Mesenchymal stem cell (in vitro differentiated cells and primary cell): ENCODE measurements around the gene MED29.
"Not testable (repeated sequence)": the region's sequence is repeated elsewhere in the genome, so short reads cannot be mapped to it uniquely, and the experiment has no call there.

Experiments
- DNase-seq: peaks from one replicate; pipeline ENCODE4 v3.0.0-alpha.2; 2013
- H2AFZ ChIP-seq: one replicate; pipeline ENCODE4 v1.6.1; 2013; ENCODE audit warnings: low read depth, mild to moderate bottlenecking, control low read depth, inconsistent platforms, low read length, moderate library complexity
- H2AK5ac ChIP-seq: 2 replicates; pipeline ENCODE4 v1.6.1; 2013; ENCODE audit warnings: low read length, moderate library complexity, mild to moderate bottlenecking, inconsistent platforms; ENCODE audit not compliant: severe bottlenecking
- H2BK120ac ChIP-seq: one replicate; pipeline ENCODE4 v1.6.1; 2013; ENCODE audit warnings: low read depth, mild to moderate bottlenecking, inconsistent platforms, low read length, moderate library complexity
- H2BK12ac ChIP-seq, 2 experiments: one replicate each; pipeline ENCODE4 v1.6.1; 2013; ENCODE audit warnings: inconsistent platforms in 2 of 2, low read length in 2 of 2, mild to moderate bottlenecking in 2 of 2, moderate library complexity in 2 of 2, control low read depth in 1 of 2
- H2BK15ac ChIP-seq: one replicate; pipeline ENCODE4 v1.6.1; 2013; ENCODE audit warnings: mild to moderate bottlenecking, low read depth, inconsistent platforms; ENCODE audit not compliant: poor library complexity, severe bottlenecking
- H2BK5ac ChIP-seq: 2 replicates; pipeline ENCODE4 v1.6.1; 2013; ENCODE audit warnings: low read depth, mild to moderate bottlenecking, low read length, control low read depth, inconsistent platforms; ENCODE audit not compliant: poor library complexity, severe bottlenecking
- H3K14ac ChIP-seq, 2 experiments: one replicate each; pipeline ENCODE4 v1.6.1; 2013; ENCODE audit warnings: inconsistent platforms in 2 of 2, low read length in 2 of 2, control low read depth in 1 of 2, mild to moderate bottlenecking in 1 of 2, moderate library complexity in 1 of 2
- H3K18ac ChIP-seq, 2 experiments: one replicate each; pipeline ENCODE4 v1.6.1; 2013; ENCODE audit warnings: inconsistent platforms in 2 of 2, low read length in 2 of 2, control low read depth in 1 of 2, low read depth in 1 of 2, mild to moderate bottlenecking in 1 of 2
- H3K23ac ChIP-seq, 2 experiments: one replicate each; pipeline ENCODE4 v1.6.1; 2013; ENCODE audit warnings: inconsistent platforms in 2 of 2, low read length in 2 of 2, mild to moderate bottlenecking in 2 of 2, moderate library complexity in 2 of 2, control low read depth in 1 of 2
- H3K27ac ChIP-seq: 2 replicates; pipeline ENCODE4 v1.5.1; 2013; ENCODE audit warnings: mild to moderate bottlenecking, moderate library complexity, low read length, control low read depth, inconsistent platforms; ENCODE audit not compliant: poor library complexity, severe bottlenecking
- H3K27me3 ChIP-seq, 2 experiments: 2 replicates each; pipeline versions ENCODE4 v1.6.1 to v1.7.0; 2013; ENCODE audit warnings: low read length in 2 of 2, mild to moderate bottlenecking in 2 of 2, moderate library complexity in 2 of 2, control low read depth in 1 of 2, inconsistent platforms in 1 of 2; ENCODE audit not compliant: control insufficient read depth in 1 of 2, insufficient read depth in 1 of 2
- H3K36me3 ChIP-seq, 2 experiments: 2 replicates each; pipeline versions ENCODE4 v1.6.1 to v1.7.0; 2013; ENCODE audit warnings: low read length in 2 of 2, control low read depth in 1 of 2, inconsistent platforms in 1 of 2, low read depth in 1 of 2, mild to moderate bottlenecking in 1 of 2; ENCODE audit not compliant: insufficient read depth in 2 of 2, control insufficient read depth in 1 of 2
- H3K4ac ChIP-seq, 2 experiments: one replicate each; pipeline ENCODE4 v1.6.1; 2013; ENCODE audit warnings: inconsistent platforms in 2 of 2, low read length in 2 of 2, mild to moderate bottlenecking in 2 of 2, moderate library complexity in 2 of 2, control low read depth in 1 of 2, low read depth in 1 of 2
- H3K4me1 ChIP-seq: 2 replicates; pipeline ENCODE4 v1.6.1; 2013; ENCODE audit warnings: low read depth, low read length, control low read depth; ENCODE audit not compliant: control insufficient read depth, insufficient read depth
- H3K4me2 ChIP-seq: 2 replicates; pipeline ENCODE4 v1.6.1; 2013; ENCODE audit warnings: low read length, mild to moderate bottlenecking, inconsistent platforms; ENCODE audit not compliant: poor library complexity, severe bottlenecking
- H3K4me3 ChIP-seq, 2 experiments: 2 replicates each; pipeline versions ENCODE4 v1.5.1 to v1.7.0; 2013; ENCODE audit warnings: low read length in 2 of 2, mild to moderate bottlenecking in 2 of 2, control low read depth in 1 of 2, low read depth in 1 of 2; ENCODE audit not compliant: insufficient read depth in 1 of 2
- H3K79me1 ChIP-seq: replicated peaks from 2 replicates; pipeline ENCODE4 v1.6.1; 2013; ENCODE audit warnings: mild to moderate bottlenecking, control low read depth, low read length, inconsistent platforms; ENCODE audit not compliant: poor library complexity, severe bottlenecking
- H3K9ac ChIP-seq: 2 replicates; pipeline ENCODE4 v1.7.0; 2013; ENCODE audit warnings: mild to moderate bottlenecking, low read length, moderate library complexity
- H3K9me3 ChIP-seq: 2 replicates; pipeline ENCODE4 v1.7.0; 2013; ENCODE audit warnings: mild to moderate bottlenecking, low read length; ENCODE audit not compliant: control insufficient read depth
- H4K8ac ChIP-seq: one replicate; pipeline ENCODE4 v1.6.1; 2013; ENCODE audit warnings: inconsistent platforms, mild to moderate bottlenecking, low read length, moderate library complexity
- H4K91ac ChIP-seq: one replicate; pipeline ENCODE4 v1.6.1; 2013; ENCODE audit warnings: mild to moderate bottlenecking, low read length, inconsistent platforms
- WGBS: methylation state at CpG from one replicate; pipeline ENCODE4 v1.1.7; 2013; ENCODE audit warnings: mixed read lengths; 5-methylcytosine and 5-hydroxymethylcytosine counted together

Gene MED29

GRCh38 chr19:39379366-39379765, 11.8 kb upstream of the MED29 start:
- not testable (repeated sequence) for H3K27me3 ChIP-seq, H3K27ac ChIP-seq, H2AFZ ChIP-seq, H4K91ac ChIP-seq, H2BK120ac ChIP-seq, H2BK12ac ChIP-seq, DNase-seq, H3K4me1 ChIP-seq, H3K4me3 ChIP-seq, H3K18ac ChIP-seq, H4K8ac ChIP-seq, H3K23ac ChIP-seq, H2BK5ac ChIP-seq, H3K4ac ChIP-seq, H3K4me2 ChIP-seq, H2AK5ac ChIP-seq, H3K9me3 ChIP-seq, H3K14ac ChIP-seq, H2BK15ac ChIP-seq
- Histone ChIP-seq H3K79me1 (peaks cover 21% of the 10 kb centered on the region), H3K36me3 (peaks cover 91 to 97% of the 10 kb centered on the region in 2 experiments), H3K9ac (peak overlapping the region; percentile 55)
- 100% methylated on average over 4 of the region's 4 CpGs for WGBS

DNA sequence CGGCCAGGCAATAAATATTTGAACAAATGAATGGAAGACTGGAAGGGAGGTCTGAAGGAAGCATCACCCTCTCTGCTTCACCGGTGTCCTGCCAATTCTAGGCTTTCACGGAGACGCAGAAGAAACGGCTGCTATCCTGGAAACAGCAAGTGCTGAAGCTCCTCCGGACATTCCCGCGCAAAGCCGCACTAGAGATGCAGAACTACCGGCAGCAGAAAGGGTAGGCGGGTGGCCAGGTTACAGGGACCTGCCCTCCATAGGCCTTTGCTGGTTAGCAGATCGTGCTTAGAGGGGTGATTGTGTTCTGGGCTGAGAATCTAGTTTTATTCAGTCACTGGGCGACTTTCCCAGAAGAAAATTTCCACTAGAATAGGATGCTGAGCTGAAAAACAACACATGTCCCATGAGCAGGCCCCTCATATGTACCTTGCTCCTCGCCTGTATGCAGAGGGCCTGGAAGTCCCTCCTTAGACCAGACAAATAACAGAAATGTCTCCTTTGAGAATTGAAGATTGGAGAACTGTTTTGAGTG, 11.2 kb upstream of the MED29 start:
- H3K9ac ChIP-seq = peak overlapping the region; percentile 65
- H3K27ac ChIP-seq = no peak overlapping the region
- no peak overlapping the region for H2AK5ac ChIP-seq
- H2BK5ac ChIP-seq = no peak overlapping the region
- no peak for DNase-seq
- no peak overlapping the region for H3K18ac ChIP-seq
- no peak overlapping the region for H3K4me3 ChIP-seq
- H2AFZ ChIP-seq = no peak overlapping the region
- WGBS = 98% methylated on average over 13 of the region's 14 CpGs
- peaks cover 19% of the 10 kb centered on the region for H3K79me1 ChIP-seq
- H3K36me3 ChIP-seq = peaks cover 93 to 98% of the 10 kb centered on the region in 2 experiments
- H3K27me3 ChIP-seq = no peaks in the 10 kb centered on the region
- H4K8ac ChIP-seq = no peak overlapping the region
- H3K4me2 ChIP-seq = no peak overlapping the region
- no peak overlapping the region for H2BK12ac ChIP-seq
- H3K4ac ChIP-seq = no peak overlapping the region
- no peak overlapping the region for H2BK15ac ChIP-seq
- no peaks in the 10 kb centered on the region for H3K4me1 ChIP-seq
- H3K23ac ChIP-seq = no peak overlapping the region
- no peak overlapping the region for H2BK120ac ChIP-seq
- H4K91ac ChIP-seq = no peak overlapping the region
- H3K9me3 ChIP-seq = no peaks in the 10 kb centered on the region
- H3K14ac ChIP-seq = no peak overlapping the region

GRCh38 chr19:39380521-39381502, 10.4 kb upstream of the MED29 start:
- H4K8ac ChIP-seq = no peak overlapping the region
- no peak overlapping the region for H3K18ac ChIP-seq
- H2BK5ac ChIP-seq = no peak overlapping the region
- H3K27me3 ChIP-seq = no peaks in the 10 kb centered on the region
- no peak overlapping the region for H3K4me3 ChIP-seq
- H3K23ac ChIP-seq = no peak overlapping the region
- no peak for DNase-seq
- H3K27ac ChIP-seq = no peak overlapping the region
- no peak overlapping the region for H2BK120ac ChIP-seq
- no peak overlapping the region for H2BK15ac ChIP-seq
- no peak overlapping the region for H3K4ac ChIP-seq
- no peak overlapping the region for H4K91ac ChIP-seq
- no peak overlapping the region for H2BK12ac ChIP-seq
- no peaks in the 10 kb centered on the region for H3K9me3 ChIP-seq
- peaks cover 3% of the 10 kb centered on the region for H3K4me1 ChIP-seq
- WGBS = 98% methylated on average over 15 of the region's 17 CpGs
- no peak overlapping the region for H2AK5ac ChIP-seq
- no peak overlapping the region for H3K4me2 ChIP-seq
- peaks cover 93 to 98% of the 10 kb centered on the region in 2 experiments for H3K36me3 ChIP-seq
- H3K79me1 ChIP-seq = peaks cover 14% of the 10 kb centered on the region
- no peak overlapping the region for H3K14ac ChIP-seq
- peak overlapping the region; percentile 65 for H3K9ac ChIP-seq
- H2AFZ ChIP-seq = no peak overlapping the region

DNA sequence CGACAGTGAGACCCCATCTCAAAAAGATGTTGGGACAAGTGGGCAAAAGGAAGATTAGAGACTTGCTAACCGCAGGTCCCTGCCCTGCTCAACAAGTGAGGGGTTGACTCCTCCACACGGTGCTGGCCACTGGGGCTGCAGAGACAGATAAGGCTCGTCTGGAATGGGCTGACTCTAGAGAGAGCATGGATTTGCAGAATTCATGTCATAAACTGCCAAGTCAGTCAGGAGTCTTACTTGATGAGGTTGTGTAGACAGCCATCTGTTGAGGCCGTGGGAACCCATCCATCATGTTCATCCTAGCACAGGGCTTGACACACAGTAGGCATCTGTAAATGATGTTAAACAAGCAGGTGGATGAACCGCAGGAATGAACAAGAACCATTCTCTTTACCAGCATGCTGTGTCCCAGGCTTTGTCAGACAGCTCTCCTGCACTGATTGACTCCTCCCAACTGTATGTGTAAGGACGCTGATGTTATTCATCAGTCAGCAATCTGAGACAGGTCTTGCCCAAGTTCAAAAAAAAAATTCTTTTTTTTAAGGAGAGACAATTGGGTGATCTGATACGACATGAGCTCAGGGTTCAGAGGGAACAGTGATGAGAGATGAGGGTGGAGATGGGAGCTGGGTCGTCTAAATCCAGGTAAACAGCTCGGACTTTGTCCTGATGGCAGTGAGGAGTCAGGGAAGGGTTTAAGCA, 9.1 kb upstream of the MED29 start:
- Histone ChIP-seq H3K9me3 (no peaks in the 10 kb centered on the region), H4K91ac (no peak overlapping the region), H2AFZ (no peak overlapping the region), H2BK15ac (no peak overlapping the region), H2AK5ac (no peak overlapping the region), H3K4ac (no peak overlapping the region), H3K4me2 (no peak overlapping the region), H4K8ac (no peak overlapping the region), H3K9ac (peak overlapping the region; percentile 5), H3K79me1 (peaks cover 9% of the 10 kb centered on the region), H3K18ac (no peak overlapping the region), H3K4me1 (peaks cover 5% of the 10 kb centered on the region), H3K4me3 (no peak overlapping the region), H3K23ac (no peak overlapping the region), H3K27ac (no peak overlapping the region), H3K27me3 (no peaks in the 10 kb centered on the region), H3K36me3 (peaks cover 93 to 98% of the 10 kb centered on the region in 2 experiments), H2BK12ac (no peak overlapping the region), H3K14ac (no peak overlapping the region), H2BK5ac (no peak overlapping the region), H2BK120ac (no peak overlapping the region)
- WGBS = 95% methylated on average over 10 of the region's 10 CpGs
- DNase-seq = no peak
